AG04450 (cell line): ENCODE data around the gene PLIN1. TPM values are rescaled to one million over a fixed set of nuclear protein-coding genes. Genes with fewer than 3 reads are reported as not detected.

Experiments
- CTCF ChIA-PET: fragments of 300-600, 350-600 bp; formaldehyde crosslinking; extraction: SDS; loops from one replicate; lab custom pipeline; 2022; ENCODE audit warnings: antibody characterized with exemption, inconsistent platforms; lab: Charles Lee
- POLR2A ChIA-PET: fragments of 350-600 bp; formaldehyde crosslinking; extraction: SDS; loops from one replicate; lab custom pipeline; 2021; ENCODE audit warnings: antibody characterized with exemption, inconsistent platforms; lab: Yijun Ruan, JAX
- DNase-seq: peaks from one replicate; pipeline ENCODE4 v3.0.0-alpha.2; 2011; ENCODE audit warnings: low read depth, low spot score
- H3K27ac ChIP-seq: one replicate; pipeline ENCODE4 v1.5.1; 2012; ENCODE audit warnings: low read depth, low read length, control low read depth
- H3K27me3 ChIP-seq: one replicate; pipeline ENCODE4 v1.6.0; 2012; ENCODE audit warnings: low read length; ENCODE audit not compliant: control insufficient read depth, insufficient read depth
- H3K4me3 ChIP-seq: 2 replicates; pipeline ENCODE4 v1.5.1; 2011; ENCODE audit warnings: mild to moderate bottlenecking, low read depth, low read length, control low read depth
- H3K9me3 ChIP-seq: 2 replicates; pipeline ENCODE4 v1.5.1; 2012; ENCODE audit warnings: low read length; ENCODE audit not compliant: control insufficient read depth, insufficient read depth
- CTCF ChIP-seq: IDR thresholded peaks from 2 replicates; pipeline ENCODE4 v1.5.1; 2011; ENCODE audit warnings: low read depth, low read length, control low read depth, inconsistent platforms
- polyA minus RNA-seq: library from RNA; depleted of rRNA, polyadenylated mRNA; stranded (reverse); fragments of >200 nt; gene quantifications from 2 replicates; pipeline ENCODE4 v1.2.3, GENCODE V29; 2011; rRNA and poly(A)+ RNA removed
- polyA plus RNA-seq: library from polyadenylated mRNA; depleted of rRNA; stranded (reverse); fragments of >200 nt; gene quantifications from 2 replicates; pipeline ENCODE4 v1.2.3, GENCODE V29; 2011; rRNA removed

Gene PLIN1
- polyA plus RNA-seq (0.05 and 0.06 TPM in 2 replicates), polyA minus RNA-seq (0.09 TPM in 1 of 2 replicates, not detected in the other)

GRCh38 chr15:89679212-89679611 lies at the start of gene PLIN1:
PLIN1 (minus strand) TSS chr15:89679367; CDS start chr15:89677489, 1,878 bp downstream.
- DNase-seq: no peak
- ChIA-PET CTCF (no interaction called here), POLR2A (no interaction called here)
- Histone ChIP-seq H3K27ac (no peak within 1 kb of the TSS), H3K27me3 (peaks cover 2% of the 10 kb centered on the region), H3K9me3 (no peaks in the 10 kb centered on the region), H3K4me3 (no peak within 1 kb of the TSS)
- TF ChIP-seq CTCF: no peak

- no peak overlapping the region for H3K4me3 ChIP-seq
- POLR2A ChIA-PET: no interaction called here
- CTCF ChIA-PET: interaction anchor here (1.2 to 2.1 kb wide), 3 partner anchors 12 to 160 kb away, joined by 4 to 11 read pairs (median 11); no protein-coding TSS in a partner anchor
- H3K27me3 ChIP-seq: peaks cover 36% of the 10 kb centered on the region
- TF ChIP-seq CTCF: no peak
- H3K9me3 ChIP-seq: no peaks in the 10 kb centered on the region
- DNase-seq: no peak
- no peak overlapping the region for H3K27ac ChIP-seq
Measured at GRCh38 chr15:89728254-89728653, 49.1 kb upstream of the PLIN1 start.

GRCh38 chr15:89725064-89725463 lies 45.9 kb upstream of the PLIN1 start:
- ChIA-PET CTCF (interaction anchor here (0.8 kb wide), 1 partner anchor 163 kb away, joined by 7 read pairs; no protein-coding TSS in a partner anchor), POLR2A (no interaction called here)
- Histone ChIP-seq H3K4me3 (no peak overlapping the region), H3K27me3 (peaks cover 32% of the 10 kb centered on the region), H3K27ac (no peak overlapping the region), H3K9me3 (no peaks in the 10 kb centered on the region)
- DNase-seq: no peak
- no peak for TF ChIP-seq CTCF

- no peak overlapping the region for H3K27ac ChIP-seq
- ChIA-PET CTCF (interaction anchor here (0.8 kb wide), 1 partner anchor 163 kb away, joined by 7 read pairs; no protein-coding TSS in a partner anchor), POLR2A (no interaction called here)
- no peak for DNase-seq
- peaks cover 32% of the 10 kb centered on the region for H3K27me3 ChIP-seq
- no peak for TF ChIP-seq CTCF
- no peaks in the 10 kb centered on the region for H3K9me3 ChIP-seq
- no peak overlapping the region for H3K4me3 ChIP-seq
Measured at GRCh38 chr15:89724621-89725020, 45.5 kb upstream of the PLIN1 start.

GRCh38 chr15:89723031-89723430 lies 43.9 kb upstream of the PLIN1 start:
- ChIA-PET CTCF (interaction anchor here (0.6 to 1.2 kb wide), 2 partner anchors 15 to 195 kb away, joined by 3 read pairs; no protein-coding TSS in a partner anchor), POLR2A (no interaction called here)
- no peaks in the 10 kb centered on the region for H3K9me3 ChIP-seq
- H3K27me3 ChIP-seq: peaks cover 23% of the 10 kb centered on the region
- H3K27ac ChIP-seq: no peak overlapping the region
- H3K4me3 ChIP-seq: no peak overlapping the region
- no peak for DNase-seq
- TF ChIP-seq CTCF: no peak
